Upper lobe of left lung (tissue), 4 donors: ENCODE measurements around the gene BGN.

Source experiments
- POLR2A ChIP-seq, 4 donors: fragments of 450-650 bp; IDR thresholded peaks; one replicate each; pipeline ENCODE4 v1.5.1; 2016 to 2017; ENCODE audit warnings: antibody characterized with exemption in 4 of 4, mild to moderate bottlenecking in 2 of 4
- TF ChIP-seq, protein P1 (sequence below), 6 experiments: fragments of 450-650 bp in 4 of 6; fragments of 200-600 bp in 2 of 6; sonication (generic) in 2 of 6; IDR thresholded peaks; one replicate each; pipeline ENCODE4 v1.5.1; 2016 to 2019; ENCODE audit warnings: antibody characterized with exemption in 6 of 6

- TF ChIP-seq, protein P1, sequence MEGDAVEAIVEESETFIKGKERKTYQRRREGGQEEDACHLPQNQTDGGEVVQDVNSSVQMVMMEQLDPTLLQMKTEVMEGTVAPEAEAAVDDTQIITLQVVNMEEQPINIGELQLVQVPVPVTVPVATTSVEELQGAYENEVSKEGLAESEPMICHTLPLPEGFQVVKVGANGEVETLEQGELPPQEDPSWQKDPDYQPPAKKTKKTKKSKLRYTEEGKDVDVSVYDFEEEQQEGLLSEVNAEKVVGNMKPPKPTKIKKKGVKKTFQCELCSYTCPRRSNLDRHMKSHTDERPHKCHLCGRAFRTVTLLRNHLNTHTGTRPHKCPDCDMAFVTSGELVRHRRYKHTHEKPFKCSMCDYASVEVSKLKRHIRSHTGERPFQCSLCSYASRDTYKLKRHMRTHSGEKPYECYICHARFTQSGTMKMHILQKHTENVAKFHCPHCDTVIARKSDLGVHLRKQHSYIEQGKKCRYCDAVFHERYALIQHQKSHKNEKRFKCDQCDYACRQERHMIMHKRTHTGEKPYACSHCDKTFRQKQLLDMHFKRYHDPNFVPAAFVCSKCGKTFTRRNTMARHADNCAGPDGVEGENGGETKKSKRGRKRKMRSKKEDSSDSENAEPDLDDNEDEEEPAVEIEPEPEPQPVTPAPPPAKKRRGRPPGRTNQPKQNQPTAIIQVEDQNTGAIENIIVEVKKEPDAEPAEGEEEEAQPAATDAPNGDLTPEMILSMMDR (IDR thresholded peaks at IDR 0.05), result no peak
- TF ChIP-seq POLR2A (IDR thresholded peaks at IDR 0.05), result no peak
These were observed 16.9 kb upstream of the BGN start for GRCh38 chrX:153477901-153478300.
